ENCODE measurements around the gene MIEF1.

DNA sequence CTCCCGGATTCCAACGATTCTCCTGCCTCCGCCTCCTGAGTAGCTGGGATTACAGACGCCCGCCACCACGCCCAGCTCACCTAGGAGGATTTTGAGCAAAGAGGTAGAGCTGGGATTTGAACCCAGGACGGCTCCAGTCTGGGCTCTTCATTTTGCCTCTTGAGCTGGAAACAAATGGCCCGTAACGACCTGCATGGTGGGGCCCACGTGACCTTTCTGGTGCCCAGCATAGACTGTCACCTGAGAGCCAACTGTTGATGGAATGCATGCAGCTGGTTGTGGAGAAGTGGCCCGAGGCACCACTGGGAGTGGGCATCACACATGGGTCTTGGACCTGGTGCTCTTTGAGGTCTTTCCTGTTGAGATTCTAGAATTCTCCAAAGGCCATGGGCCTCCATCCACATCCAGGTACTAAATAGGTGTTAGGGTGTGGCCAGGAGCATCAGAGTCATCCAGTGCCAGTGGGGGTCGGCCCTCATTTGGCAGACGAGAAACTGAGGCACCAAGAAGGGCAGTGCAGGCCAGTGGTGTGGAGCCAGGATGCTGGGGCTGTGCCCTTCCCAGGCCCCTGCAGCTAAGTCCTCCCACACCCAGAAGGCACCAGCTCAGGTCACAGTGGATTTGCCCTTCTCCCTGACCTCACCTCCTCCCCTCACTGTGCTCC lies 22.1 kb downstream of the MIEF1 start:
- TF ChIP-seq POLR2A (IDR thresholded peaks at IDR 0.05; ENCODE audit: low read depth, low read length): peak; percentile 77; the same call in 1 of the 2 replicates
- peak; percentile 68 for TF ChIP-seq POLR2AphosphoS5 (IDR thresholded peaks at IDR 0.05; ENCODE audit: low read depth, low read length)

Measured in GM12892 (cell line).